ENCODE data around the gene NOS1AP.

GRCh38 chr1:162094723-162095122 is 25.2 kb downstream of the NOS1AP start:
- no peak for TF ChIP-seq SUZ12 (IDR thresholded peaks at IDR 0.05)
- no peak for TF ChIP-seq FOXK2 (IDR thresholded peaks at IDR 0.05)
- TF ChIP-seq L3MBTL2 (conservative IDR thresholded peaks at IDR 0.05), result no peak
- TF ChIP-seq HDGF (IDR thresholded peaks at IDR 0.05; ENCODE audit: borderline replicate concordance), result no peak
- TF ChIP-seq FOXA1 (IDR thresholded peaks at IDR 0.05), result no peak
- TF ChIP-seq LEF1 (IDR thresholded peaks at IDR 0.05; ENCODE audit: borderline replicate concordance), result no peak
- no peak for TF ChIP-seq ELF4 (IDR thresholded peaks at IDR 0.05)
